Panc1 (cell line): ENCODE measurements around the gene DCUN1D3.

Experiments used
- POLR2AphosphoS5 ChIP-seq: IDR thresholded peaks from 2 replicates; pipeline ENCODE4 v1.6.1; 2012; ENCODE audit warnings: mild to moderate bottlenecking, low read depth, low read length, moderate library complexity
- SIN3A ChIP-seq: IDR thresholded peaks from 2 replicates; pipeline ENCODE4 v1.6.1; 2012; ENCODE audit warnings: low read depth, mild to moderate bottlenecking, low read length, moderate library complexity, borderline replicate concordance; ENCODE audit not compliant: insufficient read depth
- TF ChIP-seq, protein P1 (sequence below): fragments of 450-650 bp; IDR thresholded peaks from 2 replicates; pipeline ENCODE4 v1.5.1; 2017; ENCODE audit warnings: mild to moderate bottlenecking
- TF ChIP-seq, protein P2 (sequence below), 2 experiments: IDR thresholded peaks; 2 replicates each; pipeline ENCODE4 v1.6.1; 2011 to 2012; ENCODE audit warnings: low read depth in 2 of 2, control low read depth in 1 of 2, low read length in 1 of 2, mild to moderate bottlenecking in 1 of 2, moderate library complexity in 1 of 2; ENCODE audit not compliant: insufficient read depth in 1 of 2

DNA sequence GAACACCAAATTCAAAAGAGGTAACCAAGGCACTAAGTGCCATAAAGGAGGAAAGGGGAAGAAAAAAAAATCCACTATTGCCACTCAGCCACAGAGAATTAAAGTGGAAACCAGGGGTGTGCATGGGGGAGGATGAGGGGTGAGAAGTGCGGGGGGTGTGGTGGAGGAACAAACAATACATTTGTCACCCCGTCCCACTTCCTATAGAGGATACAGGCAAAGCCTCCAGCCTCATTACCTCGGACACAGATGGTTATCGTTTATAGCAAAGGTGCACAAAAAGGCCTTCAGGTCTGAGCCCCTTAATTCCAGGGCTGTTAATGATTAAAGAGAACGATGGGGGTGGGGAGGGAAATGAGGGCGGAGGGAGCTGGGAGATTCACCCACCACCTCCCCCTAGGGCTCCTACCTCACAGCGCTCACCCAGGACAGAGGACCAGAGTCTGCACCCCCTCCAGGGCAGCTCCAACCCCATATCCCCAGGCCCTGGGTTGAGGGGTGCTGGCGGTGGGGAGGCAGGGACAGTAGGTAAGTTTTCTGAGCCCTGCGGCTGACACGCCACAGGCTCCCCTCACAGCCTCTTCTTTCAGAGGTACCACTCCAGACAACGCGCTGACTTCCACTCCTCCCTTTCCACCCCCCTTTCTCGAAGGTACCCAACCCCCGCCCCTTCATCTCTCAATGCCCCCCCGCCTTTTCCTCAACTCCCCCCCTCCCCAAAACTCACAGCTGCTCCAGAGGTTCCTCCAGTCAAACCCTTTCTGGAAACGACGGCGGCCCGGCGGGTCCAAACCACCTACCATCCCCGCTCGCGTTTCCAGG, 470 bp downstream of the DCUN1D3 start:
- TF ChIP-seq, protein P1, sequence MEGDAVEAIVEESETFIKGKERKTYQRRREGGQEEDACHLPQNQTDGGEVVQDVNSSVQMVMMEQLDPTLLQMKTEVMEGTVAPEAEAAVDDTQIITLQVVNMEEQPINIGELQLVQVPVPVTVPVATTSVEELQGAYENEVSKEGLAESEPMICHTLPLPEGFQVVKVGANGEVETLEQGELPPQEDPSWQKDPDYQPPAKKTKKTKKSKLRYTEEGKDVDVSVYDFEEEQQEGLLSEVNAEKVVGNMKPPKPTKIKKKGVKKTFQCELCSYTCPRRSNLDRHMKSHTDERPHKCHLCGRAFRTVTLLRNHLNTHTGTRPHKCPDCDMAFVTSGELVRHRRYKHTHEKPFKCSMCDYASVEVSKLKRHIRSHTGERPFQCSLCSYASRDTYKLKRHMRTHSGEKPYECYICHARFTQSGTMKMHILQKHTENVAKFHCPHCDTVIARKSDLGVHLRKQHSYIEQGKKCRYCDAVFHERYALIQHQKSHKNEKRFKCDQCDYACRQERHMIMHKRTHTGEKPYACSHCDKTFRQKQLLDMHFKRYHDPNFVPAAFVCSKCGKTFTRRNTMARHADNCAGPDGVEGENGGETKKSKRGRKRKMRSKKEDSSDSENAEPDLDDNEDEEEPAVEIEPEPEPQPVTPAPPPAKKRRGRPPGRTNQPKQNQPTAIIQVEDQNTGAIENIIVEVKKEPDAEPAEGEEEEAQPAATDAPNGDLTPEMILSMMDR = no peak
- TF ChIP-seq, protein P2, sequence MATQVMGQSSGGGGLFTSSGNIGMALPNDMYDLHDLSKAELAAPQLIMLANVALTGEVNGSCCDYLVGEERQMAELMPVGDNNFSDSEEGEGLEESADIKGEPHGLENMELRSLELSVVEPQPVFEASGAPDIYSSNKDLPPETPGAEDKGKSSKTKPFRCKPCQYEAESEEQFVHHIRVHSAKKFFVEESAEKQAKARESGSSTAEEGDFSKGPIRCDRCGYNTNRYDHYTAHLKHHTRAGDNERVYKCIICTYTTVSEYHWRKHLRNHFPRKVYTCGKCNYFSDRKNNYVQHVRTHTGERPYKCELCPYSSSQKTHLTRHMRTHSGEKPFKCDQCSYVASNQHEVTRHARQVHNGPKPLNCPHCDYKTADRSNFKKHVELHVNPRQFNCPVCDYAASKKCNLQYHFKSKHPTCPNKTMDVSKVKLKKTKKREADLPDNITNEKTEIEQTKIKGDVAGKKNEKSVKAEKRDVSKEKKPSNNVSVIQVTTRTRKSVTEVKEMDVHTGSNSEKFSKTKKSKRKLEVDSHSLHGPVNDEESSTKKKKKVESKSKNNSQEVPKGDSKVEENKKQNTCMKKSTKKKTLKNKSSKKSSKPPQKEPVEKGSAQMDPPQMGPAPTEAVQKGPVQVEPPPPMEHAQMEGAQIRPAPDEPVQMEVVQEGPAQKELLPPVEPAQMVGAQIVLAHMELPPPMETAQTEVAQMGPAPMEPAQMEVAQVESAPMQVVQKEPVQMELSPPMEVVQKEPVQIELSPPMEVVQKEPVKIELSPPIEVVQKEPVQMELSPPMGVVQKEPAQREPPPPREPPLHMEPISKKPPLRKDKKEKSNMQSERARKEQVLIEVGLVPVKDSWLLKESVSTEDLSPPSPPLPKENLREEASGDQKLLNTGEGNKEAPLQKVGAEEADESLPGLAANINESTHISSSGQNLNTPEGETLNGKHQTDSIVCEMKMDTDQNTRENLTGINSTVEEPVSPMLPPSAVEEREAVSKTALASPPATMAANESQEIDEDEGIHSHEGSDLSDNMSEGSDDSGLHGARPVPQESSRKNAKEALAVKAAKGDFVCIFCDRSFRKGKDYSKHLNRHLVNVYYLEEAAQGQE (IDR thresholded peaks at IDR 0.05; ENCODE audit: insufficient read depth in 1 of 2, low read depth in 2 of 2, low read length in 1 of 2) = no peak
- TF ChIP-seq POLR2AphosphoS5 (0 out of 2 replicates have a peak, but pooled peaks have one; percentile 14), SIN3A (peak; percentile 72; the same call in 1 of the 2 replicates)
